ENCODE measurements around the gene MLPH. TPM values are rescaled to one million over a fixed set of nuclear protein-coding genes. Genes with fewer than 3 reads are reported as not detected.

MLPH gene
- polyA plus RNA-seq, 1 donor, result 3.6 TPM

DNA sequence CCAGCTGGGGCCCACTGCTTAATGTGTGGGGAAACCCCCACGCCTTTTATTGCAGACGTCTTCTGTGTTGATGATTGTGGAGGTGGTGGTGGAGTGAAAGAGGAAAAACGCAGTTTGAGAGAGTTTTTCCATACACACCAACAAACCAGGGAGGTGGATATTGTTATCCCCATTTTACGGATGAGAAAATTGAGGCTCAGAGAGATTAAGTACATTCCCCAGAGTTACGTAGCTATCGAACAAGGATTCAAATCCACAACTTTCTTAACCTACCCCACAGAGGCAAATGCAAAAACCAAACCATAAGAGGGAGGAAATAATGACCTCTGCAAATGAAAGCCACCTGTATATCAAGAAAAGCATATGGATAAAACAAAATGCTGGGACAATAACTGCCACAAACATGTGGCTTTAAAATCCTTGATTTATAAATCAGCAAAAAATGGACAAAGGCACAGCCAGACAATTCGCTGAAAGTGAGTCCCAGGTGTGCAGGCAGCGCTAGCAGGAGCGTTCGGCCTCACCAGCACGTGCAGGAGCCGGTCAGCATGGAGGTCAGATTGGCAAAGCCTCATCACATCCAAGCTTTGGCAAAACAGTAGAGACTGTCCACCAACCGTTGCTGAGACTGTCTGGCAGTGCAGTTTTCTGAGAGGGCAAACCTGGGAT lies 116.1 kb downstream of the MLPH start:
- no peak for DNase-seq

DNA sequence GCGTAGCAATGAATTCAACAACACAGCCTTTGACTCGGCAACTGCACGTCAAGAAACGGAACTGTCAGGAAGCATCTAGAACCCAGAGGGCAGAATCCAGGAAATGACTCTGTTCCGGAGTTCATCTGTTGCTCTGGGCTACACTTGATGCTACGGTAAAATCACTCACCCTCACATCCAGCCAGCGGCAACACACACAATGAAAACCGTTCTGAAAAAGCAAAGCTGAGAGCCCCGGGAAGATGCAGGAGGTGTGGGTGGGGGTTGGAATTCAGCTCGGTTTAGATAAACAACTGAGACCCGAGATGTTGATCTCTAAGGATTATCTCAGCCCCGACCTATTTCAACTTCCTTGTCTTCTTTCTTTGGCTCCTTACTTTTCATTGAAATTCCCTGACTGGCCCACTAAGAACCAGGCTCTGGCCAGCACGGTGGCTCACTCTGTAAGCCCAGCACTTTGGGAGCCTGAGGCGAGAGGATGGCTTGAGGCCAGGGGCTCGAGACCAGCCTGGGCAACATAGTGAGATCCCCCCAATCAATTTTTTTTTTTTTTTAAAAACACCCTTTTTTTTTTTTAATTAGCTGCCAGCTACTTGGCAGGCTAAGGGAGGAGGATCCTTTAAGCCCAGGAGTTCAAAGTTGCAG lies 116.8 kb downstream of the MLPH start:
- no peak for DNase-seq

DNA sequence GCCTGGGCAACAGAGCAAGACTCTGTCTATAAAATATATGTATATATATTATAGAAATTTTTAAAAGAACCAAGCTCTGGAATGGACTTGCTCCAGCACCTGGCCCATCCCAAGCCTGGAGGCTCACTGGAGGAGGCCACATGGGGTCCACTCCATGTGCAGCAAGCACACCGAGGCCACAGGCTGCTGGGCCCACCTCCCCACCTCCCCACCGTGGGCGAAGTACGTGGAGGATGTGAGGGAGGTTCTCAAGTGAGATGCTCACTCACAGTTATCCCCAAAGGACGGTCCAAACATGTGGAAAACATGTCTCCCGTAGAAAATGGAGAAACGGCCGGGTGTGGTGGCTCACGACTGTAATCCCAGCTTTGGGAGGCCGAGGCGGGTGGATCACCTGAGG lies 117.3 kb downstream of the MLPH start:
- DNase-seq, result no peak

Other genes starting within 250 kb of the MLPH start
- gene COL6A3, start 73.1 kb upstream of the MLPH start, polyA plus RNA-seq (ENCODE audit: insufficient read length), result 235 TPM
- not detected for gene PRLH, start 79.3 kb downstream of the MLPH start, polyA plus RNA-seq (ENCODE audit: insufficient read length)
- 13.2 TPM for gene RAB17, start 103.5 kb downstream of the MLPH start, polyA plus RNA-seq (ENCODE audit: insufficient read length)
- gene LRRFIP1, start 140.3 kb downstream of the MLPH start, polyA plus RNA-seq (ENCODE audit: insufficient read length), result 101 TPM